GM18517 (cell line): Measurements from ENCODE around the gene INSIG1.

ENCODE experiments used
- ATAC-seq: cut with Tn5 transposase; IDR thresholded peaks from one replicate; pipeline ENCODE4 v1.9.1; 2021; ENCODE audit warnings: mild to moderate bottlenecking, moderate library complexity; ENCODE audit not compliant: unreplicated experiment

Gene INSIG1

DNA sequence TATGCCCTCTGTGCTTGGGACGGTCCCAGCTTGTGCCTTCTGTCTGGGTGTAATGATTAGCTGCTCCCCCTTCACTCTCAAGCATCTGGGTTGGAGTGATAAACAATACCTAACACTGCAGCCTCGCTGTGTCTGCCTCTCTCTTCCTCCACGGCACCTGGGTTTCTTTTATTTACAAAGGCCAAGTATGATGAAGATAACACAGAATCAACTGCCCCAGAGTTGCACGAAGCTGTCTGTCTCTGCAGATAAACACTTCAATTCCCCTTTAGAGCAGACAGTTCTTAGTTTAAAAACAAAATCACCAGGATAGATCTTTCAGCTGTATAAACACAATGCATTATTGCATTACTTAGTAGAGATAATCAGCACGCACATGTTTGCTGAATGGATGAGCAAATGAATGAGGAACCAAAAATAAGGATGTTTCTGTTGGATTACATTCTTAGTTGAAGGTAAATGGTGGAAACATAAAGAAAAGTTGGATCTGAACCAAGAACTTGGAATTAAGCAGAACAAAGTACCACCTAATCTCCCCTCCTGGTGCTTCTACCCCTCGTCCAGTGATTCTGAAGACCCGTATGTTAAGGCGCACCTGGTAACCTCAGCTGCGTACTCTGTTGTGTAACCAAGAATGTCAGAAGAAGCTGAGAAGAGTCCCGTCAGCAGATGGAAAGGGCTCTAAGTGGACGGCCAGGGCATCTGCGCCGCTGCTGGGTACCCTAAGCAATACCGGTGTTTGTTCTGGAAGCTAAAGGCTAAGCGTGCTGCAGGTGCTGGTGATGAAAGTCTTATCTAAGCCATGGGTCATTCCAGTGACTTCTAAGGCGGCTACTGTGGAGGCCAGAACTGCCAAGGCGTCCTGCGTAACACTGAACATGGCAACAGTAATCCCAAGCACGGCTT is 26.6 kb downstream of the INSIG1 start:
- no peak for ATAC-seq

DNA sequence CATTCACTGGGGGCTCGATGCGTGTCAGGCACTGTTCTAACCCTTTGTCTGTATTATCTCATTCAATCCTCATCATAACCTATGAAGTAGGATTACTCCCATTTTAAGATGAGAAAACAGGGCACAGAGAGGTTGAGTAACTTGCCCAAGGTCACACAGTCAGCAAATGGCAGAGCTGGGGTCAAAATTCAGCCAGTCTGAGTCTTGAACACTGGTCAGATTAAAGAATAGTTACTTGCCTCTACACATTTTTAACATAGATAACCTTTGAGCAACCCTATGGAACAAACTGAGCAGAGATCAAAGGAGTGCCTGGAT is 27.2 kb downstream of the INSIG1 start:
- ATAC-seq: no peak

DNA sequence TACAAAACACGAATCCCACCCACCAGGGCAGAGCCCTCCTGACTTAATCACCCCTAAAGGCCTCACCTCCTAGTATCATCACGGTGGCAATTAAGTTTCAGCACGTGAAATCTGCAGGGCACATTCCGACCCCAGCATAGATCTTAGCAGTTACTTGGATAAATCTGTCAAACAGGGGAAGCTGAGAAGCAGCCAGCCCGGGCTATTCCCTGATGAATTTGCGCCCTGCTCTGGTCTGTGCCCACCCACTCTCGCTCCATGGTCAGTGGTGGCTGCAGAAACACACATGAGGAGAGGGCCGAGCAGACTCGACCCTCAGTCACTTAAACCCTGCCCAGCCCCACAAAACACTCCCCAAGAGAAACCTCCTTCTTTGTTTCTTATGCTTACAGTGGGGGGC is 28.7 kb downstream of the INSIG1 start:
- ATAC-seq: no peak

DNA sequence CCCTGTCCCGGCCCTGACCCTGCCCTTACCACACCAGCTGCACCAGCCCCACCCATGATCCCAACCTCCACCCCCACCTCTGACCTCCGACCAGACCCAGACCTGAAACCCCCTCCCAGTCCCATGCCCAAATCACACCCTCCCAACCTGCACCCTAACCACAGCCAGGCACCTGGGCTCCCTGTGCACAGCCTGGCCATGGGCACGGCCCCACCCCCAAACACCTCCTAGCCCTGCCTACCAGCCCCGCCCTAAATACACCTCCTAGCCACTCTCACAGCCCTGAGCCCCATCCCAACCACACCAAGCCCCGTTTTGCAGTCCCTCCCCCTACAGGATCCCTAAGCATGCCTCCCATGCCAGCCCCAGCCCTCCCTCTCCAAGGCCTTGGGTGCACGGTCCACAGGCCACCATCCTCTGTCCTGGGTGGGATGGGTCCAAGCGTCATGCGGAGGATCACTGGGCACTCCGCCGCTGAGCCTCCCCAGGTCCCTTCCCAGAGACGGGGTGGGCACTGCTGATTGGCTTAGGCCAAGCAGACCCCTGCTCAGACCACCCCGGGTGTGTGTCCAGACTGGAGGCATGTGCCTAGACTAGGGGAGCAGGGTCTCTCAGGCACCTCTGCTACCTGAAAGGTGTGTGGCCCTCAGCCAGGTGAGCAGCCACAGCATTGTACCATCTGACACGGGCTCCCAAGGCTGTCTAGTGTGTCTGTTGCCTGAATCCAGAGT is 30.1 kb downstream of the INSIG1 start:
- no peak for ATAC-seq

GRCh38 chr7:155329225-155329624 is 31.5 kb downstream of the INSIG1 start:
- ATAC-seq: no peak

GRCh38 chr7:155331396-155331795 is 33.7 kb downstream of the INSIG1 start:
- ATAC-seq: no peak

DNA sequence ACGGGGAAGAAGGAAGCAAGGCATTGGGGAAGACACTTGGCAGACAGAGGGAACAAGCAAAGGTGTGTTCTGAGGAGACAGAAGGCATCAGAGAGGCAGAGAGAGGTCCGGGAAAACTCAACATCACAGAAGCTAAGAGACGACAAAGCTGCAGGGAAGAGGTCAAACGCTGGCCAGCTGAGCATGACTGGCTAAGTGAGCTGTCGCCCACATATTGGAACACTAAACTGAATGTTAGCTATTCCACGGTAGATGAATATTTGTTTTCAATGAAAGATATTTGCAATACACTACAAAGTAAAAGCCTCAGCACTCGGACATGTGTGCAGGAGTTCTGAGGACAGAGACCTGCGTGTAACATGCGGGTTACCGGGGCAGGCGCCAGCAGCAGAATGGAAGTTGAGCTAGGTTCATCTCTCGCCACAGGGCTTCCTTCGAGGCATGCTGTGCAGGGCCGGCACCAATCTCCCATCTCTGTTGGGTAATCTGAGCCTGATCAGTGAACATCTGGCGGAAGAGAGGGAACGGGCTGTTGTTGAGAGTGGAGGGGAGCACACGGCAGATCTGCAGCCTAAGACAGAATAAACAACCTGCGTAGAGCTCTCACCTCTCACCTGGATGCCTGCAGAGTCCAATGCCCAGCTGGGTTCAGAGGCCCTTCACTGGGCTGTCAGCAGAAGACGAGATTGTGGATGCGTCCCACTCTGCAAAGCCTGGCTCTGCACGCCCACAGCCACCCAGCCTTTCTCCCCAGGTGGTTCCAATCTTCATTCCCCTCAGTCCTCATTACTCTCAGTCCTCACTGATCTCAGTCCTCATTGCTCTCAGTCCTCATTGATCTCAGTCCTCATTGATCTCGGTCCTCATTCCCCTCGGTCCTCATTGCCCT is 35.9 kb downstream of the INSIG1 start:
- ATAC-seq: no peak

DNA sequence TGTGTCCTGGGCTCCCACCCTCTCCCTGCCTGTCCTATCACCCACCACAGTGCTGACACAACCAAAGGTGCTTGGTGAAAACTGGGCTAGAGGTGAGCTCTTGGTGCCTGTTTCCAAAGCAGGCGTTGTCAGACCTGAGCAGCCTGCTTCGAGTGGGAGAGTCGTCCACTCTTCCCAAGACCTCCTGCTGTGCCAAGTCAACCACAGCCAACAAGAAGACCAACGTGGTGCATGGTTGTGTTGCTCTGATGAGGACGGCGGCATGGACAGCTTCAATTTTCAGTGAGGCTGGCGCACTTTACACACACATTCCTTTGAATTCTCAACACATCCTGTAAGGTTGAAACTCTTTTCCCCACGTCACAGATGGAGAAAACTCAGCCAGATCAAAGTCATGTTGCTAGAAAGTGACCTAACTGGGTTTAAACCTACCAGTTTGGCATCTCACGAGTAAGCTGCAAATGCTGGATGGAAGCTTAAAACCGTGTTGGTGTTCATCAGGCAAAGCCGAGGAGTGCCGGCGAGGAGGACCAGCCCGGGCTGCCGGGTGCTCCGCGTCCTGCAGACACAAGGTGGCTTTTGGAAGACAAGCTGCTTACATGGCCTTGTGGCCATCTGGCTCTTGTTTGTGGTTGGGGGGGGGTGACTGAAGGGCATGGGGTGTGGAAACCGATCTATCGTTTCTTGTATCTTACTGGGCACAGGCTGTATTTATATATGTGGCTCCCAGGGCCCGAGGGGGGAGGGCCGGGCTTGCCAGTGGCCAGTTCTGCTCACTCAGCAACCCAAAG is 39.3 kb downstream of the INSIG1 start:
- no peak for ATAC-seq

DNA sequence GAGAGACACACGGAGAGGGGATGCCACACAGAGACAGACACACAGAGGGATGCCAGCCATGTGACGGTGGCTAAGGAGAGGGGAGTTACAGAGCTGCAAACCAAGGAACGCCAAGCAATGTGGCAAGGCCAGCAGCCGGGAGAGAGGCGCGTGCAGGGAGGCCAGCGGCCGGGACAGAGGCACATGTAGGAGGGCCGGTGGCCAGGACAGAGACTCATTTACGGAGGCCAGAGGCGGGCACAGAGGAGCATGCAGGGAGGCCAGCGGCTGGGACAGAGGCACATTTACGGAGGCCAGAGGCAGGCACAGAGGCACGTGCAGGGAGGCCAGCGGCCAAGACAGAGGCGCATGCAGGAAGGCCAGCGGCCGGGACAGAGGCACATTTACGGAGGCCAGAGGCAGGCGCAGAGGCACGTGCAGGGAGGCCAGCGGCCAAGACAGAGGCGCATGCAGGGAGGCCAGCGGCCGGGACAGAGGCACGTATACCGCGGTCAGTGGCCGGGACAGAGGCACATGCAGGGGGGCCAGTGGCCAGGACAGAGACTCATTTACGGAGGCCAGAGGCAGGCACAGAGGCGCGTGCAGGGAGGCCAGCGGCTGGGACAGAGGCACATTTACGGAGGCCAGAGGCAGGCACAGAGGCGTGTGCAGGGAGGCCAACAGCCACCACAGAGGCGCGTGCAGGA is 40.4 kb downstream of the INSIG1 start:
- no peak for ATAC-seq

GRCh38 chr7:155338632-155339320 is 41.1 kb downstream of the INSIG1 start:
- no peak for ATAC-seq

DNA sequence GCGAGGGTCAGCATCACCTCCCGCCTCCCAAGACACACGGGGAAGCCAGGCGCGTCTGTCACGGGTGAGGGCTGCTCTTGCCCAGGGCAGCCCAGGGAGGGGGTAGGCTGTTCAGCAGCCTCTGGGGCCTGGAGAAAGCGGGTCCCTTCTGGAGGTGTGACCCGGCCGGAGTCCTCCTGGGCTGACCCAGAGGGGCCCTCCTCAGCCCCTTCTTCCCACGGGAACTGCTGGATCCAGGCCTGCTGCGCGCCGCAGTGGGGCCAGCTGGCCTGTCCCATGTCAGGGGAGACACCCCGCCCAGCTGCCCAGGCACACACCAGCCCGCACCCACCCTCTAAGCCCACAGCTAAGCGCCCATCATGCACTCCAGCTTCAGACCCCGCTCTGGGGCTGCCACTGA is 41.8 kb downstream of the INSIG1 start:
- ATAC-seq: no peak

DNA sequence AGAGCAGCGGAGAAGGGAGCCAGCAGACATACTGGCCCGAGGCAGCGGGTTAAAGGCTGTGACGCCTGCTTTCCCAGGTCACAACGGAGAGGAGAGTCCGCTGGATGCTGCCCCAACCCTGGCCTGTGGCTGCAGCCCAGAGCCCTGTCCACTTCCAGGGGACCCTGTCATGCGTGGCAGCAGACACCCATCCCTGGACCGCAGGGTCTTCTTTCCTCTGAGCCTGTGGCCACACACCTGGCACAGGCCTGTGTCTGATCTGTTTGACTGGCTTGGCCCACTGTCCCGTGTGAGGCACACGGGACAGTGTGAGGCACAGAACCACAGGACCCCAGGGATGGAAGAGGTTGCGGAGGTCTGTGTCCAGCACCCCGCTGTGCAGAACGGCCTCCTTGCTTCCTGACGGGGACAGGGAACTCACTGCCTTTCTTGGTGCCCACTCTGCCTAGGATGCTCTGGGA is 42.4 kb downstream of the INSIG1 start:
- no peak for ATAC-seq

- no peak for ATAC-seq
These were observed 43.0 kb downstream of the INSIG1 start for GRCh38 chr7:155340721-155341120.

GRCh38 chr7:155341463-155341983 is 43.8 kb downstream of the INSIG1 start:
- ATAC-seq: no peak

DNA sequence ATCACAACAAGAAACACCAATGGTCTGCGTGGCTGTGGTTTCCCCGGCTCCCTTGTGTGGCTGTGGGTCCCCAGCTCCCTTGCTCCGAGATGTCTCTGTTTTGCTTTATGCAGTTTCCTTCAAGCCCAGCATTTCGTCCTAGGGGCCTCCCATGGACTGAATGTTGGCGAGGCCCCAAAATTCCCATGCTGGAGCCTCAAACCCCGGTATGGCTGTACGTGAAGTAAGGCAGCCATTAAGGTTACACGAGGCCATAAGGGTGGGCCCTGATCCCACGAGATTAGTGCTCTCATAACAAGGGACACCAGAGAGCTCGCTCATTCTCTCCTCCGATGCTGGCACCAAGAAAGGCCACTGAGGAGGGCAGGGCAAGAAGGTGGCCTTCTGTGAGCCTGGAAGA is 44.6 kb downstream of the INSIG1 start:
- no peak for ATAC-seq

- ATAC-seq: no peak
These were observed 45.5 kb downstream of the INSIG1 start for GRCh38 chr7:155343150-155343549.

- ATAC-seq: no peak
These were observed 46.0 kb downstream of the INSIG1 start for GRCh38 chr7:155343661-155344121.

DNA sequence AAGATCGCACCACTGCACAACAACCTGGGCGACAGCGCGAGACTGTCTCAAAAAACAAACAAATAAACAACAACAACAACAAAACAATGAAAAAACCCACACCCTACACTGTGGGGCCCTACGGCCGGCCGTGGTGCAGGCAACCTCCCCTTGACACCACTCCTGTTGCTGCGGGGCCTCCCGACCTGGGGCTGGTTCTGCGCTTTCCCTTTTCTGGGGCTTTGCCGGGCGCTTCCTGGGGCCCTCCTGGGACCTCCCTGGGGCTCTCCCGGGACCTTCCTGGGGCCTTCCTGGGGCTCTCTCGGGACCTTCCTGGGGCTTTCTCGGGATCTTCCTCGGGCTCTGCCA is 46.6 kb downstream of the INSIG1 start:
- no peak for ATAC-seq
